Body of pancreas (tissue), 4 donors: ENCODE measurements around the gene ITGA2. TPM values are rescaled to one million over a fixed set of nuclear protein-coding genes. Genes with fewer than 3 reads are reported as not detected.

ENCODE experiments used
- ATAC-seq: fragments of 150-250 bp; one replicate; pipeline ENCODE4 v1.9.1; 2016
- DNase-seq, 4 donors: peaks; one replicate each; pipeline ENCODE4 v3.0.0-alpha.2; 2019
- H3K27ac ChIP-seq, 4 donors: fragments of 200-600 bp; sonication (generic); 1 replicate in 3 of 4; 2 replicates in 1 of 4; pipeline versions ENCODE4 v1.5.1 to v1.6.1; 2016 to 2019; ENCODE audit warnings: mild to moderate bottlenecking in 1 of 4, mixed read lengths in 1 of 4, moderate library complexity in 1 of 4
- H3K27me3 ChIP-seq, 2 donors: fragments of 200-600 bp; sonication (generic); one replicate each; pipeline ENCODE4 v1.6.0; 2016; ENCODE audit warnings: mild to moderate bottlenecking in 1 of 2
- H3K36me3 ChIP-seq, 2 donors: fragments of 200-600 bp; sonication (generic); replicated peaks in 1 of 2; 2 replicates each; pipeline ENCODE4 v1.5.1; 2016; ENCODE audit warnings: low read depth in 2 of 2; ENCODE audit not compliant: insufficient read depth in 1 of 2
- H3K4me1 ChIP-seq: fragments of 200-600 bp; sonication (generic); one replicate; pipeline ENCODE4 v1.6.0; 2016
- H3K4me3 ChIP-seq, 2 donors: fragments of 200-600 bp; sonication (generic); 1 replicate in 1 of 2; 2 replicates in 1 of 2; pipeline ENCODE4 v1.5.1; 2016 to 2019
- H3K9me3 ChIP-seq, 3 donors: fragments of 200-600 bp; sonication (generic); 1 replicate in 2 of 3; 2 replicates in 1 of 3; pipeline ENCODE4 v1.5.1; 2016
- CTCF ChIP-seq, 7 experiments: fragments of 450-650 bp in 4 of 7; fragments of 200-600 bp in 3 of 7; sonication (generic) in 3 of 7; IDR thresholded peaks; one replicate each; pipeline ENCODE4 v1.5.1; 2016 to 2019; ENCODE audit warnings: antibody characterized with exemption in 7 of 7
- POLR2A ChIP-seq, 3 donors: fragments of 450-650 bp; IDR thresholded peaks; one replicate each; pipeline ENCODE4 v1.6.1; 2016; ENCODE audit warnings: antibody characterized with exemption in 3 of 3, mild to moderate bottlenecking in 2 of 3
- WGBS, 2 donors: methylation state at CpG; one replicate each; pipeline ENCODE4 v1.1.5; 2017; 5-methylcytosine and 5-hydroxymethylcytosine counted together
- intact Hi-C: fragments of 100-400 bp; cut with DNase I; formaldehyde crosslinking; loops from one replicate; pipeline ENCODE4 v1.15.1; 2023
- total RNA-seq, 2 donors: library from RNA; depleted of rRNA; stranded (reverse); fragments of >200 nt; gene quantifications; one replicate each; pipeline ENCODE4 v1.1.0, GENCODE V29; 2016

Gene ITGA2
- total RNA-seq, 2 donors from 2014 or later: 4.0 to 4.4 TPM

- DNase-seq: peak in 3 of 4 donors; percentile 18 to 34 (median 32)
- no peak overlapping the region for H3K27ac ChIP-seq
- H3K4me1 ChIP-seq: peaks cover 23% of the 10 kb centered on the region
- no peaks in the 10 kb centered on the region for H3K9me3 ChIP-seq
- H3K4me3 ChIP-seq: no peak overlapping the region
- intact Hi-C loops: no loop called here
- no peak for TF ChIP-seq POLR2A (IDR thresholded peaks at IDR 0.05)
- no peak for TF ChIP-seq CTCF (IDR thresholded peaks at IDR 0.05)
- ATAC-seq: no peak
- H3K27me3 ChIP-seq: no peaks in the 10 kb centered on the region
- H3K36me3 ChIP-seq: no peaks in the 10 kb centered on the region
- WGBS, 2 donors: 43 to 74% methylated on average over 4 of the region's 4 CpGs
Measured at GRCh38 chr5:53027913-53028312, 38.8 kb downstream of the ITGA2 start.

- no peak for ATAC-seq
- Histone ChIP-seq H3K4me1 (peaks cover 23% of the 10 kb centered on the region), H3K27me3 (no peaks in the 10 kb centered on the region), H3K36me3 (no peaks in the 10 kb centered on the region), H3K9me3 (no peaks in the 10 kb centered on the region), H3K27ac (no peak overlapping the region), H3K4me3 (no peak overlapping the region)
- 67 to 83% methylated on average over 1 of the region's 1 CpG for WGBS, 2 donors
- intact Hi-C loops: no loop called here
- no peak for DNase-seq
- TF ChIP-seq CTCF (IDR thresholded peaks at IDR 0.05): no peak
- no peak for TF ChIP-seq POLR2A (IDR thresholded peaks at IDR 0.05)
Measured at GRCh38 chr5:53029608-53030007, 40.5 kb downstream of the ITGA2 start.

GRCh38 chr5:53030893-53031292 is 41.7 kb downstream of the ITGA2 start:
- Histone ChIP-seq H3K36me3 (no peaks in the 10 kb centered on the region), H3K9me3 (no peaks in the 10 kb centered on the region), H3K4me3 (no peak overlapping the region), H3K4me1 (peaks cover 23% of the 10 kb centered on the region), H3K27ac (peak overlapping the region in 2 of 4 donors; percentile 61 to 76), H3K27me3 (no peaks in the 10 kb centered on the region)
- ATAC-seq (no peak), DNase-seq (peak in 1 of 4 donors; percentile 38)
- intact Hi-C loops: no loop called here
- TF ChIP-seq POLR2A (IDR thresholded peaks at IDR 0.05) (no peak), CTCF (IDR thresholded peaks at IDR 0.05) (no peak)
- 17 to 20% methylated on average over 2 of the region's 2 CpGs for WGBS, 2 donors

GRCh38 chr5:53031695-53032096 is 42.5 kb downstream of the ITGA2 start:
- H3K9me3 ChIP-seq: no peaks in the 10 kb centered on the region
- intact Hi-C loops: no loop called here
- peak; percentile 84 for ATAC-seq
- peak in 1 of 4 donors; percentile 5 for DNase-seq
- H3K4me1 ChIP-seq: peaks cover 23% of the 10 kb centered on the region
- no peaks in the 10 kb centered on the region for H3K36me3 ChIP-seq
- TF ChIP-seq POLR2A (IDR thresholded peaks at IDR 0.05) (no peak), CTCF (IDR thresholded peaks at IDR 0.05) (no peak)
- no peaks in the 10 kb centered on the region for H3K27me3 ChIP-seq
- H3K4me3 ChIP-seq: no peak overlapping the region
- 53 to 76% methylated on average over 4 of the region's 4 CpGs for WGBS, 2 donors
- peak overlapping the region in 2 of 4 donors; percentile 61 to 76 for H3K27ac ChIP-seq

GRCh38 chr5:53032188-53032587 is 43.0 kb downstream of the ITGA2 start:
- Histone ChIP-seq H3K4me3 (no peak overlapping the region), H3K27me3 (no peaks in the 10 kb centered on the region), H3K36me3 (no peaks in the 10 kb centered on the region), H3K4me1 (peaks cover 27% of the 10 kb centered on the region), H3K27ac (peak overlapping the region in 2 of 4 donors; percentile 61 to 76), H3K9me3 (no peaks in the 10 kb centered on the region)
- no peak for TF ChIP-seq CTCF (IDR thresholded peaks at IDR 0.05)
- no peak for TF ChIP-seq POLR2A (IDR thresholded peaks at IDR 0.05)
- intact Hi-C loops: no loop called here
- no peak for DNase-seq
- WGBS, 2 donors: 10 to 42% methylated on average over 2 of the region's 2 CpGs
- ATAC-seq: no peak
